Measurements from ENCODE around the gene ALG14. TPM values are rescaled to one million over a fixed set of nuclear protein-coding genes. Genes with fewer than 3 reads are reported as not detected.
"Not testable (repeated sequence)": the region's sequence is repeated elsewhere in the genome, so short reads cannot be mapped to it uniquely, and the experiment has no call there.

Gene ALG14
- total RNA-seq, 6 experiments from 2014 or later: 8.8 to 14.0 (median 11.9) TPM

GRCh38 chr1:95002540-95003432 lies 70.0 kb downstream of the ALG14 start:
- DNase-seq: peak; percentile 35
- H3K36me3 Mint-ChIP-seq (ENCODE audit: low read depth): no peaks in the 10 kb centered on the region
- no peak for TF ChIP-seq CTCF (IDR thresholded peaks at IDR 0.05)
- peaks cover 34% of the 10 kb centered on the region for H3K4me1 Mint-ChIP-seq (ENCODE audit: low read depth)
- H3K27me3 Mint-ChIP-seq (ENCODE audit: insufficient read depth): peaks cover 4% of the 10 kb centered on the region
- H3K4me3 Mint-ChIP-seq: peak overlapping the region; percentile 22; the same call in 1 of the 2 replicates
- H3K27ac Mint-ChIP-seq: peak overlapping the region; percentile 78
- H3K9me3 Mint-ChIP-seq: no peaks in the 10 kb centered on the region

- peak overlapping the region; percentile 78; the same call in 1 of the 2 replicates for H3K27ac Mint-ChIP-seq
- no peak for TF ChIP-seq CTCF (IDR thresholded peaks at IDR 0.05)
- no peak for DNase-seq
- no peaks in the 10 kb centered on the region for H3K9me3 Mint-ChIP-seq
- no peaks in the 10 kb centered on the region for H3K36me3 Mint-ChIP-seq (ENCODE audit: low read depth)
- H3K4me3 Mint-ChIP-seq: no peak overlapping the region; the same call in 1 of the 2 replicates
- peaks cover 4% of the 10 kb centered on the region for H3K27me3 Mint-ChIP-seq (ENCODE audit: insufficient read depth)
- peaks cover 34% of the 10 kb centered on the region for H3K4me1 Mint-ChIP-seq (ENCODE audit: low read depth)
Measured at GRCh38 chr1:95002164-95002539, 70.6 kb downstream of the ALG14 start.

GRCh38 chr1:94999456-95000131 lies 73.2 kb downstream of the ALG14 start:
- DNase-seq: no peak
- Mint-ChIP-seq H3K27me3 (ENCODE audit: insufficient read depth) (peaks cover 4% of the 10 kb centered on the region), H3K27ac (no peak overlapping the region), H3K4me1 (ENCODE audit: low read depth) (peaks cover 38% of the 10 kb centered on the region), H3K36me3 (ENCODE audit: low read depth) (no peaks in the 10 kb centered on the region), H3K9me3 (no peaks in the 10 kb centered on the region), H3K4me3 (no peak overlapping the region)
- TF ChIP-seq CTCF (IDR thresholded peaks at IDR 0.05): no peak

- H3K4me1 Mint-ChIP-seq (ENCODE audit: low read depth): peaks cover 46% of the 10 kb centered on the region
- no peak overlapping the region for H3K4me3 Mint-ChIP-seq
- H3K27me3 Mint-ChIP-seq (ENCODE audit: insufficient read depth): peaks cover 4% of the 10 kb centered on the region
- H3K27ac Mint-ChIP-seq: no peak overlapping the region
- DNase-seq: no peak
- H3K9me3 Mint-ChIP-seq: no peaks in the 10 kb centered on the region
- TF ChIP-seq CTCF (IDR thresholded peaks at IDR 0.05): no peak
- H3K36me3 Mint-ChIP-seq (ENCODE audit: low read depth): no peaks in the 10 kb centered on the region
Measured at GRCh38 chr1:94998748-94999147, 74.0 kb downstream of the ALG14 start.

- H3K9me3 Mint-ChIP-seq: no peaks in the 10 kb centered on the region
- TF ChIP-seq CTCF (IDR thresholded peaks at IDR 0.05): no peak
Measured at GRCh38 chr1:94998114-94998513, 74.6 kb downstream of the ALG14 start.

GRCh38 chr1:94995536-94995935 lies 77.2 kb downstream of the ALG14 start:
- H3K4me3 Mint-ChIP-seq; DNase-seq; H3K36me3 Mint-ChIP-seq (ENCODE audit: low read depth); H3K27me3 Mint-ChIP-seq (ENCODE audit: insufficient read depth); H3K27ac Mint-ChIP-seq; H3K9me3 Mint-ChIP-seq: not testable (repeated sequence)
- H3K4me1 Mint-ChIP-seq (ENCODE audit: low read depth): peaks cover 24% of the 10 kb centered on the region

More at GRCh38 chr1:94998114-94998513, 74.6 kb downstream of the ALG14 start:
- DNase-seq: no peak
- Mint-ChIP-seq H3K4me1 (ENCODE audit: low read depth) (peaks cover 42% of the 10 kb centered on the region), H3K27me3 (ENCODE audit: insufficient read depth) (peaks cover 4% of the 10 kb centered on the region), H3K36me3 (ENCODE audit: low read depth) (no peaks in the 10 kb centered on the region), H3K4me3 (no peak overlapping the region), H3K27ac (no peak overlapping the region)

All from HFFc6 (cell line).